HG02571 (cell line): Measurements from ENCODE around the gene BIN1.

Source experiments
- ATAC-seq: cut with Tn5 transposase; IDR thresholded peaks from one replicate; pipeline ENCODE4 v1.9.1; 2021; ENCODE audit warnings: mild to moderate bottlenecking, moderate library complexity; ENCODE audit not compliant: unreplicated experiment

BIN1 gene, protein sequence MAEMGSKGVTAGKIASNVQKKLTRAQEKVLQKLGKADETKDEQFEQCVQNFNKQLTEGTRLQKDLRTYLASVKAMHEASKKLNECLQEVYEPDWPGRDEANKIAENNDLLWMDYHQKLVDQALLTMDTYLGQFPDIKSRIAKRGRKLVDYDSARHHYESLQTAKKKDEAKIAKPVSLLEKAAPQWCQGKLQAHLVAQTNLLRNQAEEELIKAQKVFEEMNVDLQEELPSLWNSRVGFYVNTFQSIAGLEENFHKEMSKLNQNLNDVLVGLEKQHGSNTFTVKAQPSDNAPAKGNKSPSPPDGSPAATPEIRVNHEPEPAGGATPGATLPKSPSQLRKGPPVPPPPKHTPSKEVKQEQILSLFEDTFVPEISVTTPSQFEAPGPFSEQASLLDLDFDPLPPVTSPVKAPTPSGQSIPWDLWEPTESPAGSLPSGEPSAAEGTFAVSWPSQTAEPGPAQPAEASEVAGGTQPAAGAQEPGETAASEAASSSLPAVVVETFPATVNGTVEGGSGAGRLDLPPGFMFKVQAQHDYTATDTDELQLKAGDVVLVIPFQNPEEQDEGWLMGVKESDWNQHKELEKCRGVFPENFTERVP

DNA sequence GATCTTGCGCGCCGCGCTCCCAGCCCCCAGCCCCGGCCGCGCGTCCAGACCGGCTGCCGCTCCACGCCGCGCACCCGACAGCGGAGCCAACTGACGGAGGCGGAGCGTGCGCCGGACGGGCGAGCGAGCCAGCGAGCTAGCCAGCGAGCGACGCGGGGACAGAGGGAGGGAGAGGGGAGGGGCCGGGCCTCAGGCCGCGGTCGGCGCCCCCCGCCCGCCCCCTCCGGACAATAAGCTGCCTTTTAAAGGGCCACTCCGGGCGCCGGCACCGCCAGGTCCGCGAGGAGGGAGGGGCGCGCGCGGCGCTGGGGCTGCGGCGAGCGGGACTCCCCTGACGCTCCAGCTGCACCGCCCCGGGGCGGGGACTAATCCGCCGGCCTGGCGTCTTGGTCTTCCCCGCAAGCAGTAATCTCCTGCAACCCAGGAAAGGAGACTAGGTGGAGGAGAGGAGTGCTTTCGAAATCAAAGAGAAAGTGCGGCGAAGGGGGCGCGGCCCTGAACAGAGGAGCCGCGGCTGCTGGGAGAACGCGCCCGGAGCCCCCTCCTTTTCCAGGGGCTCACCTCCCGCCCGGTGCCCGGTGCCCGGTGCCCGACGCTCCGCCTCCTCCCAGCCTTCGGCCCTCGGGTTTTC lies at the start of gene BIN1:
Gene BIN1, minus strand, starts transcription at position 164 of the 631 bp plus-strand sequence. CDS start 211 bp downstream, outside the sequence.
- peak; percentile 84 for ATAC-seq

DNA sequence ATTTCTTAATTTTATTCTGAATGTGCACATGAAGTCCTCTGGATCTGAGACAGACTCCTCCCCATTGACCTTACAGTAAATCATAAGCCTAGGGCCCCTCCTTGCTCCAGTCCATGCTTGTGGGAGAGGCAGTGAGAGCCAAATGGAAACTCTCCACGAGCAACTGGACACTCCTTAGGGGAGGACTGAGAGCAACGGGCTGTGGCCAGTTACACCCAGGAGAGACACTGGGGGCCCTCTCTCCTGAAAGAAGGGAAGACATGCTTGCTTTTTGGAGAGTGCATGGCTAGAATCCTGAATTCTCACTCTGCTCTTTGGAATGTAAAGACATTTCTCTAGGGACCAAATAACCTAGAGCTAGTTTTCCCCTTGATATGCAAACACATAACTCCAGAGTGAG lies 49.0 kb upstream of the BIN1 start:
- ATAC-seq: no peak

DNA sequence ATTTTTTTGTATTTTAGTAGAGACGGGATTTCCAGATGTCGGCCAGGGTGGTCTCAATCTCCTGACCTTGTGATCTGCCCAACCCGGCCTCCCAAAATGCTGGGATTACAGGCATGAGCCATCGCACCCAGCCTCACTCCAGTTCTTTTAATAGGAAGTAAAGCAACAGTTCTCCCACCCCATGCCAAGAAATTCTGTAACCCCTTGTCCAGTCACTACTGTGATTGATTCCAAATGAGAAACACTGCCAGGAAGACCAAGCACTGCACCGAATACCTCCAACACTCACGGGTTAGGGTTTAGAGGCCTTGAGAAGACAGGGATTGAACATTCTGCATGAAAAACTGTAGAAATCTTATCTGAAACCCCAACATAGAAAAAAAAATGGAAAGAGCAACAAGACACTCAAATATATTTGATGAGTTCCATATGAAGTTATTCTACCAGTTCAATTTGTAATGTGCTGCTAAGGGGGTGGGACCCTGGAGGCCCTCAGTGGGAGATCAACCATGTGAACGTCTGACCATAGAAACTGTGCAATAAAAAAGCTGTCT lies 48.2 kb upstream of the BIN1 start:
- no peak for ATAC-seq

DNA sequence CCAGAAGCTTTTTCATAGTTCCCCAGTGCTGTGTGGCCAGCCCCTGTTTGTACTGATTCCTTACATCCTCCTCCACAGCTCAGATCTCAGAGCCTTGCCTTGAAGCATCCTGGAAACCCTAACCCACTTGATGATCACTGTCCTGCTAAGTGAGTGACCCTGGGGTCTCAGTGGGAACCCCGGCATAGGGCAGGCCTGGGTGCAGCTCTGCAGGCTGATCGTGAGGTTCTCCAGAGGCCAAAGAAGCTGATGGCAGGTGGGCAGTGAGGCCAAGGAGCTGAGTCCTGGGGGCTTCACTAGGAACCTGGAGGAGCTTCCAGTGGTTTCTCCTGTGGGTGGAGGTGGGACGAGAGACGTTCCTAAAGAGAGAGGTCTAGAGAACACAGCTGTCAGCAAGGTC lies 47.4 kb upstream of the BIN1 start:
- no peak for ATAC-seq

DNA sequence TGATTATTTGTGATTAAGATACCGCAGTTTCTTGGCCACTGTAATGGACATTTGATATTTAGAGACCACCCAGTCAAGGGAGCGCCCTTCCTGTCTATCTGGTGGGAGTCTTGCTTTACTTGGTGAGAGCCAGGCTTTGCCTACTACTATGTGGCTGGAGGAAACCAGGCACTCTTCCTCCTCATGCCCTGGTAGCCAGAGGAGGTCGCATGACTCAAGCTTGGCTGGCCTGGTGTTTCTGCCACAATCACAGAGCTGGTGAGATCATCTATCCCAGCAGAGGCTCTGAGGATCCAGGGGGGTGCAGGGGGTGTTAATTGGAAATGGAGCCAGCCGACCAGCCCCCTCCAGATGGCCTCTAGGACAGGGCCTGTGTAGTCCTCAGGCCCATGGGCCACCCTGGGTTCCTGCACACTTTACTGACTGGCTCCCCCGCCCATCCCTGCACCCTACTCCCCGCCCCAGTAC lies 46.8 kb upstream of the BIN1 start:
- no peak for ATAC-seq

DNA sequence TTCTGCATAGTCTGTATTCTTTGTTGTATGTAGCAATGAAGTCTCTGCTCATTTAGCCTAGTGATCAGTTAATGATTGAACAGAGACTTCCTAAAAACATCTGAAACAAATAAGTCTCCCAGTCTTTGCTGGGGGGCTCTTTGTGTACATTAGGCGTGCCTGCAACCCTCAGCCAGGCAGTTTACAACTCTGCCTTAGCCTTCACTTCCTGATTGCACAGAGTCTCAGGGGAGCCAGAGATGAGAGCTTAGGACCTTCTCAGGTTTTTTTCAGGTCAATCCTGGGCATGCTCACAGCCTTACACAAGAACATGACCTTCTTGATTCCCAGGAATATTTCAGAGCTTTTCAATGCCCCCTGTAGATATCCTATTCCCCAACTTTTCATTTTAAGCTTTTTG lies 44.0 kb upstream of the BIN1 start:
- no peak for ATAC-seq

DNA sequence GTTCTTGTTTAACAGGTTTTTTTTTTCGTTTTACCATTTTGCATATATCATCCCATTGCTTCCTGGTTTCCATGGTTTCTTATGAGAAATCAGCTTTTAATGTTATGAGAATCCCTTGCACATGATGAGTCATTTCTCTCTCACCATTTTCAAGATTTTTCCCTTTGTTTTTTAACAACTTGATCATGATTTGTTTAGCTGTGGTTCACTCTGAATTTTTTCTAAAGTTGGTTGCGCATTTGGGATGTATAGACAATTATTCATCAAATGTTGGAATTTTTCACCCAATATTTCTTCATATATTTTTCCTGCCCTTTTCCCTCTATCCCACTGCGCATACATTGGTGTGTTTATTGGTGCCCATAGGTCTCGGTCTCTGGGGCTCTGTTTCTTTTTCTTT lies 42.4 kb upstream of the BIN1 start:
- no peak for ATAC-seq

DNA sequence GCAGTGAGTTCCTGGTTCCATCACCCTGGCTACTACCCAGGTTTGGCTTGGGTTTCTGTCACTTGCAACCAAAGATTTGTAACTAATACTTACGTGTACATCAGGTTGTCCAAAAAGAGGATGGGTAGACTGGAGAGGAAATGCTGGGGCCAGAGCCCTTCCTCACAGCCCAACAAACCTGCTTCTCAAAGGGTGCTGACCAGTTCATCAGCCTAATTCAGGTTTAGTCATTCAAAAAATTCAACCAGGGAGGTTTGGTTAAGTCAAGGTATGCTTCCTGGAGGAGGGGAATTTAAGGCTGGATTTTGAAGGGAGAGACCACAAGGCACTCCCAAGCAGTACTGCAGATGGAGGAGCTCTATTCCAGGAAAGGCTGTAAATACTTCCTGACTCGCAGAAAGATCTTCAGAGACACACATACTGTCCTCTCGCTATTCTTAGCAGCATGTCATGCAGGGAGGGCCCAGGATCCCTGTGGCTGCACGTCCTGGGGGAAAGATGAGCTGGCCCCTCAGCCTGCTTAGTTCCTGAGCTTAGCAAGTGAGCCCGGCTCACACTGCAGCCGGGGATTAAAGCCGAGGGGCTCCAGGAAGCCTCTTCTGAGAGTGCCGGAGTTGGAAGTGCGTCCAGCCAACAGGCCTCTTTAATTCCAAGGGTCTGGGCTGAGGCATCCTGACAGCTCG lies 40.0 kb upstream of the BIN1 start:
- no peak for ATAC-seq

DNA sequence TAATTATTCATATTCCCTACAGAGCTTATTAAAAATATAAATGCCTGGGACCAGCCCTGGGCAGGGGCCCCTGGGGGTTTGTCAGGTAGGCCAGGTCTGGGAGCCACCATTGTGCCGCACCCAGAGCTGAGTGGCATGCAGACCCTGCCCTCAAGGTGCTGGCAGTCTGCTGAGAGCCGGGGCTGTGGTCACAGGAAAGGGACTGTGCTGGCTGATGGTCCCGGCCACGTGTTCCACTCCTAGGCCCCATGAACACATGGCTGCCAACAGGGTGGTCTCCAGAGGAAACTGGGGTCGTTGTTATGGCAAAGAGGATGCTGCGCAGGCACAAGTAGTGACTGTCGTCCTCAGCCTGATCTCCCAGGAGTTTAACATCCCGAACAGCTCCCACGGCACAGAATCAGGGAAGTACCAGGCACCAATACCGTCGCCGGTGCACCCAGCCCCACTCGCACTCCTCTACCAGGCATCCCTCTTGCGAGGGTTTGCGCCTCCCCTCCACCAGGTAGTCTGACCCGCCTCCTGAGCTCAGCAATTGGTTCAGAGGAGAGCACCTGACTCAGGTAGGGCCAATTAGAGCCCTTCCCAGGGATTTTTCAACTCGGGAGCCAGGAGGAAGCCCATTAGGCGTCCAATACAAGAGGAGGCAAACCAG lies 39.2 kb upstream of the BIN1 start:
- no peak for ATAC-seq

DNA sequence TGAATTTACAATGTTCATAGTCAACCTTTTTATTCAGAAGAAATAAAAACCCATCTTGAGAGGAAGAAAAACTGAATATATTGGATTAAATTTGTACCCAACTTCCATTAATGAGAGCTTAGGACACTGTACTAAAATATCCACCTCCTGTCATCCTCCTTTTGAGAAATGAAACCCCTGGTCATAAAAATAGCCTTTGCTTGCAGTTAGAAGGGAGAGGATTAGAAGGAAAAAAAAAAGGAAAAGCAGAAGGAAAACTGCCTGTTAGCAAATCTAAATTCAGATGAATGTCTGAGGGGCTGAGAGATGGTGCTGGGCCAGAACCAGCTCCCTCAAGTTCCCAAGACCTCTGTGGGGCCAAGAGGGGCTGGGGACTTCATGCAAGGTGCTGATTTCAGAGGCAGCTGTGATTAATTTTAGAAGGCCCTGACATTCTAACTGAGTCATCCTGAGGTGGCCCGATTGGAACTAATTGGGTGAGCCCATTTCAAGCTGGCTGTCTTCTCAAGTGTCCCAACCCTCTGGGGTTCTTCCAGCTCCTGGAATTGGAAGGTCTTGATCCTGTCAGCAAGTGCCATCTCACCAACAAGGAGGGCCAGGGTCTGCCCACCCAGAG lies 38.4 kb upstream of the BIN1 start:
- no peak for ATAC-seq

DNA sequence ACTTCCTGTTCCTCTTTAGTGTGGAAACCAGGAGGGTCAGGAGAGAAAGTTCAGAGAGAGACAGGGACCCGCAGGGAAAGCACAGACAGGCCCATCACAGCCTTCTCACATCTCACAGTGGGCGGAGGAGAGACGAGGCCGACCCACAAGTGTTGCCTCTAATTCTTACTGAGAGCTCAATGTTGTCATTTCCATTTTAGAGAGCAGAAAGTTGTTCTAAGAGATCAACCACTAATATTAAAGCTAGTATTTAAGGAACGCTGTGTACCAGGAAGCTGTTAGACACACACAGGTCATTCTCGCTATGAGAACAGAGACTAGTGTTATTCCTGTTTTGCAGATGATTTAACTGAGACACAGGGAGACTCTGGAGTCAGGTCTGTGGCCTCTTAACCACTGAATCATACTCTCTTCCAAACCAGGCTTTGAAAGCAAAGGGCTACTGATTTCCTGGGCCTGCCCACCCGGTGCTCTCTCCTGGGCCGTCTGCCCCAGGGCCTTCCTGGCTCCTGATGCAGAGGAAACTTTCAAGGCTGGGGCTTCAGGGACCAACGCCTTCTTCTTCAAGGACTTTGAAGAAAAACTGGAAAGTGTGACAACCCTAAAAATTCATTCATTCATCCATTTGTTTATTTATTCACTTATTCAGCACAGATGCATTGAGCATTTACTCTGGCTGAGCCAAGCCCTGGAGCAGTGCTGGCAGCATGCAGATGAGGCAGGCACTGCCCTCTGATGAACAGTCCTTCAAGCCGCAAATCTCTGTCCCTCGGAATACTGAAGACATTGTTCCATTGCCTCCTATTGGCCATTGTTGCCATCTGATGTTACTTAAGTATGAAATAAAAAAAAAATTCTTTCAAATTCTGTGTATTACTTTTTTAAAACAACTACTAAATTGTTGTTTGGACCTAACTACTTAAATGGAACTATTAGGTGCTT lies 37.2 kb upstream of the BIN1 start:
- ATAC-seq: no peak

DNA sequence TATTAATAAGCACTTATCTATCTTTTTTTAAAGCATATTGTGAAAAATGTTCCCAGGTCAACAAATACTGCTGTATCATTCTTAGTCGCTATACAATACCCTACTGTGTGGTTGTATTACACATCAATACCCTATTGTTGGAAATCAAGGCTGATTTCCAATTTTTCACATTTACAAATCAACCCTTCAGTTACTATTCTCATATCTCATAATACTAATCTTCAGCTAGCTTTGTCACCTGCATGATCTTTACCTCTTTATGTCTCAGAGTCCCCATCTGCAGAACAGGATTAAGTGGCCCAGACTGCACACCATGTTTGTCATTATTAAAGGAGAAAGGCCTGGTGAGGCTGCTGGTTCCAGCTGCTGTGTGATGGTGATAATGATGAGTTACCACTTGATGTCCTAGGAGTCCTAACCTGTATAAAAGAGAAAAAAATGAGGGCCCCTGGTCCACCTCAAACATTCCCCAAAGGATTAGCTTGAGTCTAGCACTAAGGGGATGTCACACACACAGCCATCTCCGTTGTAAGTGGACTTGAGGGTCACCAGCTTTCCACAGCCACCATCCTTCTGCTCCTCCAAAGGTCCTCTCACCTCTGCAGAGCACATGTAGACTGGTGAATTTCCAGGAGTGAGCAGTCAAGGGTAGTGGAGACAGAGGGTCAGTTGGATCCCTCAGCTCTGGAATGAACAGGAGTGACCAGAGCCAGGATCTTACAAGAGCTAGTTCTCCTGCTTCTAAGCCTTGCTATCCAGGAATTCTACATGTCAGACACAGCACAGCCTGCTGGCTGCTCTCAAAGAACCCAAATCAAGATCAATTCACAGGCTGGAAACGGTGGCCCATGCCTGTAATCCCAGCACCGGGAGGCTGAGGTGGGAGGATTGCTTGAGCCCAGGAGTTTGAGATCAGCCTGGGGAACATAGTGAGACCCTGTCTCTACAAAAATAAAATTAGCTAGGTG lies 36.0 kb upstream of the BIN1 start:
- no peak for ATAC-seq

DNA sequence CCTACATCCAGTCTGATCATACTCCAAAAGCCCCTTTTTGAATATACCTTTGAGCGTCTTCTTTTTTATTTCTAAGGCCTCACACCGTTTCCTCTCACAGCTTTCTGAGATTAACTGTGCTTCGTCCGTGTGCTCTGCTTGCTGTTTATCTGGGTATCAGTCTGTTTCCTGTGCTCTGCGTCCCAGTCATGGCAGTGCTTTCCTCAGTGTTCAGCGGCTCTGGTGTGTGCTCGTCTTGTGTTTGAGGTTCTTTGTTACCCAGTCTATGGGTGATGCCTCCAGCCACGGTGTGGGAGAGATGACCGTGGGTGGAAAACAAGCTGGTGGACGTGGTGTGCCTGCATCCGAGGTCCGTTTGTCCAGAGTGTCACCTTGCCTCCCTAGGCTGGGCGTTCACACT lies 33.6 kb upstream of the BIN1 start:
- ATAC-seq: no peak

DNA sequence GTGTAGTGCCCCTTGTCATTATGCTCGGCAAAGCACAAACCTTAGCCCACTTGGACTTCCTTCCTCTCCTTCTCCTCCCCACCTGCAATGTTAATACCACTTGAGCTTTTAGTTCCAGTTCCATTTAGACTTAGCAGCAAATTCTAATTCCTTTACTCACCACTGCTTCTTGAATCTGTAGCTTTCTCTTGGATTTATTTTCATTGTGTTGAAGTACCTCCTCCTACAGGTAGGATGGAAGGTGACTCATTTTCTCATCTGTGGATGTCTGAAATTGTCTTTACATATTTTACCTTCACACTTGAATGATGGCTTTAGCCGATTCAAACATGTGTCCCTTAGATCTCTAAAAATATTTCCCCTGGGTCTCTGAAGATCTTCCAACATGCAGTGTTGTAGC lies 32.8 kb upstream of the BIN1 start:
- ATAC-seq: no peak

DNA sequence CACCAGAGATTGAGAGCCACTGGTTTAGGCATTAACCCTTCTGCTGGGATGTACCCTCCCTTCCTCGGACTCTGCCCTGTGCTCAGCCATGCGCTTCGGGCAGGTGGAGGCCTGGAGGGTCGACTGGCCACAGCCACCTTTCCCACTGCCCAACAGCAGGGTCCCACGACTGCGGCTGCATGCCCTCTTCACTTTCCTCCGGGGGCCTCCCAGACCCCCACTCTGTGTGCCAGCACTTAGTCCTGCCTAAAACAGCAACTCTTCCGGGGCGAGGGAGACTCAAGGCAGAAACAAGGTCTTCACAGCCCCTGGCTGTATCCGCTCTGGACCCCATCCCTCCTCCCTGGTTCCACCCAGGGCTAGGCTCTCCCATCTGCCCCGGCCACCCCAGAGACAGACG lies 31.3 kb upstream of the BIN1 start:
- ATAC-seq: no peak

DNA sequence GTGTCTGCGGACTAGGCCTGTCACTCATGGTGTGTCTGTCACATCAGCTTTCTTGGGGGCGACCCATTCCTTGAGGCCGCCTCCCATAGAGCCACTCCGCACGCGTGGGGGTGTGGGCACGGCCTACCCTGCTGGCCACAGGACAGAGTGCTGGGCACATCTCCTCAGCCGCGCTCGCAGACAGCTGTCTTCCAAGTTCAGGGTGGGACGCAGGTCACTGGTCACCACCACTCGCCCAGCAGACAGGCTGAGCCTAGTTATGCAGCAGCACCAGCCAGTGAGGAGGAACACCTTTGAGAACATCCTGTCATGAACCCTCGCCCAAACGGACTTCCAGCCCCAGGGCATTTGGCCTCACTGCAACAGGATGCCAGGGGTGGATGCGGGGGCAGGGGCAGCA lies 30.8 kb upstream of the BIN1 start:
- no peak for ATAC-seq

DNA sequence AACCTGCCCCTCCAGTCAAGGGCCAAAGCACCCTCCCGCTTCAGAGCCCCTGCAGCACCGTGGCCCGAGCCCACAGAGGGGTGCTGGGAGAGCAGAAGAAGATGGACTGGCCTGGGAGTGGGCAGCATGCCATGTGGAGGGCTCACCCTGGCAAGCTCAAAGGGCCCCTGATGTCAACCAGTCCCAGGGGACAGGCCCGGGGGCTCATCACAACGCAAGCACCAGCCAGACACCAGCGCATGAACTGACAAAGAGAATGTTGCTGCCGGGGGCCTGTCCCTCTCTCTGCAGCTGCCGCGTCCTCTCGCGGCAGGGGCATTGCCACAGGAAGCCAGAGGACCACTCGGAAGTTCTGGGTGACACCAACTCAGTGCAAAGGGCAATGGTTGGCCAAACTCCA lies 30.3 kb upstream of the BIN1 start:
- ATAC-seq: no peak
